Keratinocyte (primary cell): ENCODE measurements around the gene GNAT3. TPM values are rescaled to one million over a fixed set of nuclear protein-coding genes. Genes with fewer than 3 reads are reported as not detected.

Experiments used
- DNase-seq: peaks from one replicate; pipeline ENCODE4 v3.0.0-alpha.2; 2011; ENCODE audit warnings: low read depth, missing footprints, low spot score
- FAIRE-seq: peaks from 2 replicates; lab custom pipeline; 2011; peaks lifted over from hg19 to GRCh38; lab: Jason Lieb, UNC
- H2AFZ ChIP-seq: 2 replicates; pipeline ENCODE4 v1.6.0; 2012; ENCODE audit warnings: low read length, control low read depth, inconsistent platforms; ENCODE audit not compliant: control insufficient read depth
- H3K27ac ChIP-seq: 2 replicates; pipeline ENCODE4 v1.5.1; 2011; ENCODE audit warnings: low read length; ENCODE audit not compliant: control insufficient read depth, insufficient read depth
- H3K27me3 ChIP-seq: 3 replicates; pipeline ENCODE4 v1.6.0; 2011; ENCODE audit warnings: low read length; ENCODE audit not compliant: control insufficient read depth, insufficient read depth; ENCODE audit errors: extremely low read depth
- H3K36me3 ChIP-seq, 2 experiments: 2 replicates in 1 of 2; 3 replicates in 1 of 2; pipeline ENCODE4 v1.5.1; 2011; ENCODE audit warnings: low read length in 2 of 2, mild to moderate bottlenecking in 1 of 2; ENCODE audit not compliant: control insufficient read depth in 2 of 2, insufficient read depth in 2 of 2; ENCODE audit errors: extremely low read depth in 1 of 2
- H3K4me1 ChIP-seq: 3 replicates; pipeline ENCODE4 v1.5.1; 2011; ENCODE audit warnings: low read length; ENCODE audit not compliant: control insufficient read depth, insufficient read depth; ENCODE audit errors: extremely low read depth
- H3K4me2 ChIP-seq: 3 replicates; pipeline ENCODE4 v1.6.0; 2011; ENCODE audit warnings: low read depth, low read length; ENCODE audit not compliant: control insufficient read depth, insufficient read depth; ENCODE audit errors: extremely low read depth
- H3K4me3 ChIP-seq, 3 experiments: fragments of 200-600 bp in 1 of 3; sonication (generic) in 1 of 3; 2 replicates in 2 of 3; 3 replicates in 1 of 3; pipeline ENCODE4 v1.5.1; 2011 to 2016; ENCODE audit warnings: low read length in 3 of 3, mild to moderate bottlenecking in 3 of 3, control low read depth in 2 of 3, inconsistent platforms in 1 of 3, low read depth in 1 of 3, mixed read lengths in 1 of 3, mixed run types in 1 of 3, moderate library complexity in 1 of 3; ENCODE audit not compliant: control insufficient read depth in 2 of 3, insufficient read depth in 2 of 3; ENCODE audit errors: extremely low read depth in 1 of 3
- H3K79me2 ChIP-seq: 2 replicates; pipeline ENCODE4 v1.6.0; 2012; ENCODE audit warnings: low read length; ENCODE audit not compliant: control insufficient read depth, insufficient read depth
- H3K9ac ChIP-seq: 3 replicates; pipeline ENCODE4 v1.6.0; 2011; ENCODE audit warnings: low read length; ENCODE audit not compliant: control insufficient read depth, insufficient read depth; ENCODE audit errors: extremely low read depth
- H3K9me1 ChIP-seq: 3 replicates; pipeline ENCODE4 v1.6.0; 2011; ENCODE audit warnings: low read length; ENCODE audit not compliant: control insufficient read depth, insufficient read depth; ENCODE audit errors: extremely low read depth
- H3K9me3 ChIP-seq: 2 replicates; pipeline ENCODE4 v1.5.1; 2012; ENCODE audit warnings: low read depth, low read length; ENCODE audit not compliant: control insufficient read depth
- H4K20me1 ChIP-seq: 3 replicates; pipeline ENCODE4 v1.6.0; 2011; ENCODE audit warnings: low read length; ENCODE audit not compliant: control insufficient read depth, insufficient read depth; ENCODE audit errors: extremely low read depth
- EZH2 ChIP-seq: IDR thresholded peaks from one replicate; pipeline ENCODE4 v1.6.1; 2012; ENCODE audit warnings: inconsistent platforms, mild to moderate bottlenecking, low read length, moderate library complexity
- dilution Hi-C: fragments of 300-500 bp; cut with MboI; formaldehyde crosslinking; loops from one replicate; pipeline ENCODE4 v1.7.0; 2020; ENCODE audit warnings: low sequenced_read_pairs; ENCODE audit not compliant: extremely low pct_ligation_motif_present
- polyA plus RNA-seq, 5 experiments: library from polyadenylated mRNA; depleted of rRNA in 3 of 5; stranded (reverse) in 3 of 5; stranded (forward) in 1 of 5; unstranded in 1 of 5; fragments of >200 nt; gene quantifications; 1 replicate in 1 of 5; 2 replicates in 3 of 5; 3 replicates in 1 of 5; pipeline versions ENCODE4 v1.2.1 to v1.2.3, GENCODE V29; 2011 to 2012; ENCODE audit warnings: missing spikeins in 2 of 5, low read depth in 1 of 5, low replicate concordance in 1 of 5
- TF ChIP-seq, protein P1 (sequence below), 3 experiments: IDR thresholded peaks in 1 of 3; conservative IDR thresholded peaks in 1 of 3; optimal IDR thresholded peaks in 1 of 3; 2 replicates in 2 of 3; 3 replicates in 1 of 3; pipeline versions ENCODE3 to v1.5.1; 2011; ENCODE audit warnings: low read length in 3 of 3, mild to moderate bottlenecking in 3 of 3, moderate library complexity in 2 of 3, control low read depth in 1 of 3, inconsistent platforms in 1 of 3; ENCODE audit not compliant: insufficient read depth in 2 of 3; ENCODE audit errors: extremely low read depth in 1 of 3

The GNAT3 gene
- polyA plus RNA-seq, 1 donor (not counting 4 experiments of a cell fraction or from before 2014, with no cell fraction given) = not detected

GRCh38 chr7:80517282-80517747, 5.5 kb upstream of the GNAT3 start:
- no peaks in the 10 kb centered on the region for H3K27me3 ChIP-seq
- FAIRE-seq = no peak
- dilution Hi-C loops = no loop called here
- H3K4me3 ChIP-seq = no peak overlapping the region
- no peak for DNase-seq
- no peak for TF ChIP-seq EZH2
- TF ChIP-seq, protein P1, sequence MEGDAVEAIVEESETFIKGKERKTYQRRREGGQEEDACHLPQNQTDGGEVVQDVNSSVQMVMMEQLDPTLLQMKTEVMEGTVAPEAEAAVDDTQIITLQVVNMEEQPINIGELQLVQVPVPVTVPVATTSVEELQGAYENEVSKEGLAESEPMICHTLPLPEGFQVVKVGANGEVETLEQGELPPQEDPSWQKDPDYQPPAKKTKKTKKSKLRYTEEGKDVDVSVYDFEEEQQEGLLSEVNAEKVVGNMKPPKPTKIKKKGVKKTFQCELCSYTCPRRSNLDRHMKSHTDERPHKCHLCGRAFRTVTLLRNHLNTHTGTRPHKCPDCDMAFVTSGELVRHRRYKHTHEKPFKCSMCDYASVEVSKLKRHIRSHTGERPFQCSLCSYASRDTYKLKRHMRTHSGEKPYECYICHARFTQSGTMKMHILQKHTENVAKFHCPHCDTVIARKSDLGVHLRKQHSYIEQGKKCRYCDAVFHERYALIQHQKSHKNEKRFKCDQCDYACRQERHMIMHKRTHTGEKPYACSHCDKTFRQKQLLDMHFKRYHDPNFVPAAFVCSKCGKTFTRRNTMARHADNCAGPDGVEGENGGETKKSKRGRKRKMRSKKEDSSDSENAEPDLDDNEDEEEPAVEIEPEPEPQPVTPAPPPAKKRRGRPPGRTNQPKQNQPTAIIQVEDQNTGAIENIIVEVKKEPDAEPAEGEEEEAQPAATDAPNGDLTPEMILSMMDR (optimal IDR thresholded peaks at IDR 0.05 in 1 of 3, IDR thresholded peaks at IDR 0.05 in 1 of 3, conservative IDR thresholded peaks at IDR 0.05 in 1 of 3; ENCODE audit: extremely low read depth in 1 of 3, insufficient read depth in 2 of 3, low read length in 3 of 3) = no peak
- H3K9me1 ChIP-seq = no peaks in the 10 kb centered on the region
- H3K27ac ChIP-seq = no peak overlapping the region
- no peak overlapping the region for H3K9ac ChIP-seq
- no peak overlapping the region for H3K4me2 ChIP-seq
- no peaks in the 10 kb centered on the region for H3K9me3 ChIP-seq
- no peaks in the 10 kb centered on the region for H3K36me3 ChIP-seq
- no peak overlapping the region for H2AFZ ChIP-seq
- no peaks in the 10 kb centered on the region for H3K79me2 ChIP-seq
- H4K20me1 ChIP-seq = no peaks in the 10 kb centered on the region
- H3K4me1 ChIP-seq = no peaks in the 10 kb centered on the region

DNA sequence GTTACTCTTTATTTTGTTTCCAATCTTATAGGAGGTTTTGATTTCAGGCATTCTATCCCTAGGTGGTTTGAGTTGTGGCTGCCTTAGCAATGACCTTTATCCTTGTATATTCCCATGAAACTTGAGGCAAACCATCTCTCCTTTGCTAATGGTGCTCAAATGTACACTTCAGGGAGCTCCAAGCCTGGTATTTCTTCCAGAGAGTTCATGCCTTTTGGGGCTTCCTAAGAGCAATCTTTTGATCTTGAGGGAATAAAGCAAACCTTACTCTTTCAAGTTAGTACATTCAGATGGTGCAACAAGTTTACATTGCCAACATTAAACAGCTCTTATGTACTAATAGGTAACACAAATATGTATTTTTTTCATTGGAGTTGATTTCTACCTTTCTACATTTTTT, 3.4 kb upstream of the GNAT3 start:
- DNase-seq = no peak
- Histone ChIP-seq H3K9me3 (no peaks in the 10 kb centered on the region), H3K9ac (no peak overlapping the region), H4K20me1 (no peaks in the 10 kb centered on the region), H2AFZ (peak overlapping the region; percentile 11), H3K27ac (no peak overlapping the region), H3K27me3 (no peaks in the 10 kb centered on the region), H3K9me1 (no peaks in the 10 kb centered on the region), H3K4me2 (no peak overlapping the region), H3K4me3 (no peak overlapping the region), H3K4me1 (no peaks in the 10 kb centered on the region), H3K36me3 (no peaks in the 10 kb centered on the region), H3K79me2 (no peaks in the 10 kb centered on the region)
- dilution Hi-C loops = no loop called here
- no peak for FAIRE-seq
- TF ChIP-seq EZH2 = no peak
- TF ChIP-seq, protein P1 (optimal IDR thresholded peaks at IDR 0.05 in 1 of 3, IDR thresholded peaks at IDR 0.05 in 1 of 3, conservative IDR thresholded peaks at IDR 0.05 in 1 of 3; ENCODE audit: extremely low read depth in 1 of 3, insufficient read depth in 2 of 3, low read length in 3 of 3) = no peak
